Hippocampal formation (tissue), 2 donors: ENCODE measurements around the gene KRTAP8-1.

Experiments
- DNase-seq, 2 donors: peaks; one replicate each; lab custom pipeline; 2025; lab: John Stamatoyannopoulos, UW

Gene KRTAP8-1

GRCh38 chr21:30813174-30813573 is at the start of gene KRTAP8-1:
TSS of gene KRTAP8-1 (minus strand) at chr21:30813274. CDS start at chr21:30813220, 54 bp downstream.
- no peak for DNase-seq

- DNase-seq: no peak
These were observed 34.8 kb upstream of the KRTAP8-1 start for GRCh38 chr21:30847627-30848500.

GRCh38 chr21:30842990-30843389 is 29.9 kb upstream of the KRTAP8-1 start:
- DNase-seq: no peak

- DNase-seq: no peak
These were observed 26.2 kb upstream of the KRTAP8-1 start for GRCh38 chr21:30839304-30839703.

GRCh38 chr21:30838536-30838935 is 25.5 kb upstream of the KRTAP8-1 start:
- DNase-seq: no peak

- no peak for DNase-seq
These were observed 18.2 kb upstream of the KRTAP8-1 start for GRCh38 chr21:30831194-30831765.

GRCh38 chr21:30829659-30830058 is 16.6 kb upstream of the KRTAP8-1 start, which contains the start of gene KRTAP7-1:
TSS of gene KRTAP7-1 (minus strand) at chr21:30829759. CDS start at chr21:30829698, 61 bp downstream.
- DNase-seq: no peak

GRCh38 chr21:30818837-30819610 is 6.0 kb upstream of the KRTAP8-1 start:
- no peak for DNase-seq

GRCh38 chr21:30800605-30801004 is 12.5 kb downstream of the KRTAP8-1 start:
- DNase-seq: no peak

- DNase-seq: no peak
These were observed 19.3 kb downstream of the KRTAP8-1 start for GRCh38 chr21:30793581-30794314.

- DNase-seq: no peak
These were observed 33.8 kb downstream of the KRTAP8-1 start for GRCh38 chr21:30779249-30779648.

GRCh38 chr21:30769724-30770431 is 43.2 kb downstream of the KRTAP8-1 start:
- no peak for DNase-seq
